ENCODE data around the gene C16orf74.

Gene C16orf74

GRCh38 chr16:85675251-85675874 lies 75.5 kb downstream of the C16orf74 start:
- Histone ChIP-seq H3K27ac (ENCODE audit: low read length) (no peak overlapping the region), H3K4me1 (ENCODE audit: control insufficient read depth, low read depth, low read length) (no peaks in the 10 kb centered on the region), H3K9me3 (ENCODE audit: control insufficient read depth, low read depth, low read length) (no peaks in the 10 kb centered on the region), H3K9ac (ENCODE audit: low read length) (no peak overlapping the region), H3K4me3 (ENCODE audit: low read length) (no peak overlapping the region), H3K36me3 (ENCODE audit: control insufficient read depth, low read depth, low read length) (peaks cover 89% of the 10 kb centered on the region), H3K27me3 (ENCODE audit: control insufficient read depth, insufficient read depth, low read length) (no peaks in the 10 kb centered on the region)

- H3K9ac ChIP-seq (ENCODE audit: low read length), result no peak overlapping the region
- no peaks in the 10 kb centered on the region for H3K9me3 ChIP-seq (ENCODE audit: control insufficient read depth, low read depth, low read length)
- peaks cover 90% of the 10 kb centered on the region for H3K36me3 ChIP-seq (ENCODE audit: control insufficient read depth, low read depth, low read length)
Measured at GRCh38 chr16:85674828-85675227, 76.1 kb downstream of the C16orf74 start.

GRCh38 chr16:85674418-85674755 lies 76.5 kb downstream of the C16orf74 start:
- H3K36me3 ChIP-seq (ENCODE audit: control insufficient read depth, low read depth, low read length), result peaks cover 91% of the 10 kb centered on the region
- H3K27me3 ChIP-seq (ENCODE audit: control insufficient read depth, insufficient read depth, low read length), result no peaks in the 10 kb centered on the region
- no peak overlapping the region for H3K9ac ChIP-seq (ENCODE audit: low read length)
- H3K4me3 ChIP-seq (ENCODE audit: low read length), result no peak overlapping the region
- H3K27ac ChIP-seq (ENCODE audit: low read length), result no peak overlapping the region
- H3K9me3 ChIP-seq (ENCODE audit: control insufficient read depth, low read depth, low read length), result no peaks in the 10 kb centered on the region
- no peaks in the 10 kb centered on the region for H3K4me1 ChIP-seq (ENCODE audit: control insufficient read depth, low read depth, low read length)

More at GRCh38 chr16:85674828-85675227, 76.1 kb downstream of the C16orf74 start:
- Histone ChIP-seq H3K27me3 (ENCODE audit: control insufficient read depth, insufficient read depth, low read length) (no peaks in the 10 kb centered on the region), H3K27ac (ENCODE audit: low read length) (no peak overlapping the region), H3K4me1 (ENCODE audit: control insufficient read depth, low read depth, low read length) (no peaks in the 10 kb centered on the region), H3K4me3 (ENCODE audit: low read length) (no peak overlapping the region)

- H3K36me3 ChIP-seq (ENCODE audit: control insufficient read depth, low read depth, low read length), result peaks cover 91% of the 10 kb centered on the region
- no peak overlapping the region for H3K27ac ChIP-seq (ENCODE audit: low read length)
- H3K4me1 ChIP-seq (ENCODE audit: control insufficient read depth, low read depth, low read length), result no peaks in the 10 kb centered on the region
Measured at GRCh38 chr16:85673529-85674417, 77.1 kb downstream of the C16orf74 start.

GRCh38 chr16:85670840-85671239 lies 80.1 kb downstream of the C16orf74 start:
- no peak overlapping the region for H3K9ac ChIP-seq (ENCODE audit: low read length)
- no peaks in the 10 kb centered on the region for H3K9me3 ChIP-seq (ENCODE audit: control insufficient read depth, low read depth, low read length)
- no peaks in the 10 kb centered on the region for H3K27me3 ChIP-seq (ENCODE audit: control insufficient read depth, insufficient read depth, low read length)
- no peak overlapping the region for H3K27ac ChIP-seq (ENCODE audit: low read length)
- no peaks in the 10 kb centered on the region for H3K4me1 ChIP-seq (ENCODE audit: control insufficient read depth, low read depth, low read length)
- peaks cover 97% of the 10 kb centered on the region for H3K36me3 ChIP-seq (ENCODE audit: control insufficient read depth, low read depth, low read length)
- no peak overlapping the region for H3K4me3 ChIP-seq (ENCODE audit: low read length)

More at GRCh38 chr16:85673529-85674417, 77.1 kb downstream of the C16orf74 start:
- Histone ChIP-seq H3K27me3 (ENCODE audit: control insufficient read depth, insufficient read depth, low read length) (no peaks in the 10 kb centered on the region), H3K9me3 (ENCODE audit: control insufficient read depth, low read depth, low read length) (no peaks in the 10 kb centered on the region), H3K9ac (ENCODE audit: low read length) (no peak overlapping the region), H3K4me3 (ENCODE audit: low read length) (no peak overlapping the region)

GRCh38 chr16:85668676-85669424 lies 82.0 kb downstream of the C16orf74 start:
- peaks cover 97% of the 10 kb centered on the region for H3K36me3 ChIP-seq (ENCODE audit: control insufficient read depth, low read depth, low read length)
- H3K27ac ChIP-seq (ENCODE audit: low read length), result no peak overlapping the region
- H3K4me3 ChIP-seq (ENCODE audit: low read length), result no peak overlapping the region
- no peak overlapping the region for H3K9ac ChIP-seq (ENCODE audit: low read length)
- H3K4me1 ChIP-seq (ENCODE audit: control insufficient read depth, low read depth, low read length), result no peaks in the 10 kb centered on the region
- H3K27me3 ChIP-seq (ENCODE audit: control insufficient read depth, insufficient read depth, low read length), result no peaks in the 10 kb centered on the region
- H3K9me3 ChIP-seq (ENCODE audit: control insufficient read depth, low read depth, low read length), result no peaks in the 10 kb centered on the region

- H3K36me3 ChIP-seq (ENCODE audit: control insufficient read depth, low read depth, low read length), result peaks cover 97% of the 10 kb centered on the region
- H3K9ac ChIP-seq (ENCODE audit: low read length), result no peak overlapping the region
- H3K27me3 ChIP-seq (ENCODE audit: control insufficient read depth, insufficient read depth, low read length), result no peaks in the 10 kb centered on the region
- no peaks in the 10 kb centered on the region for H3K4me1 ChIP-seq (ENCODE audit: control insufficient read depth, low read depth, low read length)
- H3K9me3 ChIP-seq (ENCODE audit: control insufficient read depth, low read depth, low read length), result no peaks in the 10 kb centered on the region
- no peak overlapping the region for H3K4me3 ChIP-seq (ENCODE audit: low read length)
- no peak overlapping the region for H3K27ac ChIP-seq (ENCODE audit: low read length)
Measured at GRCh38 chr16:85667841-85668413, 83.0 kb downstream of the C16orf74 start.

- H3K4me3 ChIP-seq (ENCODE audit: low read length), result no peak overlapping the region
- no peaks in the 10 kb centered on the region for H3K27me3 ChIP-seq (ENCODE audit: control insufficient read depth, insufficient read depth, low read length)
- no peaks in the 10 kb centered on the region for H3K4me1 ChIP-seq (ENCODE audit: control insufficient read depth, low read depth, low read length)
- H3K27ac ChIP-seq (ENCODE audit: low read length), result no peak overlapping the region
- no peaks in the 10 kb centered on the region for H3K9me3 ChIP-seq (ENCODE audit: control insufficient read depth, low read depth, low read length)
- H3K9ac ChIP-seq (ENCODE audit: low read length), result no peak overlapping the region
- H3K36me3 ChIP-seq (ENCODE audit: control insufficient read depth, low read depth, low read length), result peaks cover 98% of the 10 kb centered on the region
Measured at GRCh38 chr16:85667261-85667660, 83.6 kb downstream of the C16orf74 start.

GRCh38 chr16:85665929-85666328 lies 85.0 kb downstream of the C16orf74 start:
- Histone ChIP-seq H3K4me1 (ENCODE audit: control insufficient read depth, low read depth, low read length) (no peaks in the 10 kb centered on the region), H3K36me3 (ENCODE audit: control insufficient read depth, low read depth, low read length) (peaks cover 91% of the 10 kb centered on the region), H3K9me3 (ENCODE audit: control insufficient read depth, low read depth, low read length) (no peaks in the 10 kb centered on the region), H3K27me3 (ENCODE audit: control insufficient read depth, insufficient read depth, low read length) (no peaks in the 10 kb centered on the region), H3K9ac (ENCODE audit: low read length) (no peak overlapping the region), H3K4me3 (ENCODE audit: low read length) (no peak overlapping the region), H3K27ac (ENCODE audit: low read length) (no peak overlapping the region)

- Histone ChIP-seq H3K36me3 (ENCODE audit: control insufficient read depth, low read depth, low read length) (peaks cover 87% of the 10 kb centered on the region), H3K4me1 (ENCODE audit: control insufficient read depth, low read depth, low read length) (no peaks in the 10 kb centered on the region), H3K9ac (ENCODE audit: low read length) (no peak overlapping the region), H3K27me3 (ENCODE audit: control insufficient read depth, insufficient read depth, low read length) (no peaks in the 10 kb centered on the region), H3K9me3 (ENCODE audit: control insufficient read depth, low read depth, low read length) (no peaks in the 10 kb centered on the region), H3K27ac (ENCODE audit: low read length) (no peak overlapping the region), H3K4me3 (ENCODE audit: low read length) (no peak overlapping the region)
Measured at GRCh38 chr16:85665373-85665740, 85.5 kb downstream of the C16orf74 start.

GRCh38 chr16:85664580-85665372 lies 86.1 kb downstream of the C16orf74 start:
- no peak overlapping the region for H3K4me3 ChIP-seq (ENCODE audit: low read length)
- H3K36me3 ChIP-seq (ENCODE audit: control insufficient read depth, low read depth, low read length), result peaks cover 82% of the 10 kb centered on the region
- no peak overlapping the region for H3K27ac ChIP-seq (ENCODE audit: low read length)
- H3K9me3 ChIP-seq (ENCODE audit: control insufficient read depth, low read depth, low read length), result no peaks in the 10 kb centered on the region
- H3K9ac ChIP-seq (ENCODE audit: low read length), result no peak overlapping the region
- H3K27me3 ChIP-seq (ENCODE audit: control insufficient read depth, insufficient read depth, low read length), result no peaks in the 10 kb centered on the region
- H3K4me1 ChIP-seq (ENCODE audit: control insufficient read depth, low read depth, low read length), result no peaks in the 10 kb centered on the region
